Measurements from ENCODE around the gene SLC22A16. TPM values are rescaled to one million over a fixed set of nuclear protein-coding genes. Genes with fewer than 3 reads are reported as not detected.

The SLC22A16 gene
- total RNA-seq, 3 donors from 2014 or later (not counting 1 experiment from before 2014, with no cell fraction given) = not detected

DNA sequence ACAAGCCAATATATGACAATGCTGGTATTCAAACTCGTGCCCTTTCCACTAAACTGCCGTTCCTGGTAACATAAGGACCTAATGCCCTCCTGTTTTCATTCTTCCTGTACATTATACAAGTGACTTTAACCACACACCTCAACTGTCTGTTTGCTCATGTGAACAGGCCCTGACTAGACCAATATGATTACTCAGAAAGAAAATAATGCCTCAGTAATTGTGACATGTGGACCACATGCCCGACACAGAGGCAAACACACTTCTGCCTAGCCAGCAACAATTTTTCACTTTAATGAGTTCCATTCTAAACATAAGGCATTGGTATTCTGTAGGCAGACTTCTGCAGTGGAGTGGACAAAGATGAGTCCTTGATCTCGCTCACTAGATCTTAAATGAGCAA lies 30.0 kb downstream of the SLC22A16 start:
- intact Hi-C loops (cut with micrococcal nuclease) = no loop called here
- Histone ChIP-seq H3K36me3 (ENCODE audit: control insufficient read depth, insufficient read depth, low read length) (no peaks in the 10 kb centered on the region), H3K27ac (ENCODE audit: low read length) (no peak overlapping the region), H3K4me1 (ENCODE audit: control insufficient read depth, insufficient read depth, low read length) (no peaks in the 10 kb centered on the region), H3K4me3 (ENCODE audit: low read length) (no peak overlapping the region), H3K27me3 (ENCODE audit: control insufficient read depth, insufficient read depth, low read length) (no peaks in the 10 kb centered on the region), H3K9me3 (ENCODE audit: control insufficient read depth, insufficient read depth, low read length) (no peaks in the 10 kb centered on the region)
- no peaks in the 10 kb centered on the region for H3K4me1 Mint-ChIP-seq
- peaks cover 0 to under 1% of the 10 kb centered on the region in 2 donors for H3K27me3 Mint-ChIP-seq (ENCODE audit: low read depth in 2 of 2)
- ATAC-seq (no peak), DNase-seq (no peak)
- TF ChIP-seq, protein P1, sequence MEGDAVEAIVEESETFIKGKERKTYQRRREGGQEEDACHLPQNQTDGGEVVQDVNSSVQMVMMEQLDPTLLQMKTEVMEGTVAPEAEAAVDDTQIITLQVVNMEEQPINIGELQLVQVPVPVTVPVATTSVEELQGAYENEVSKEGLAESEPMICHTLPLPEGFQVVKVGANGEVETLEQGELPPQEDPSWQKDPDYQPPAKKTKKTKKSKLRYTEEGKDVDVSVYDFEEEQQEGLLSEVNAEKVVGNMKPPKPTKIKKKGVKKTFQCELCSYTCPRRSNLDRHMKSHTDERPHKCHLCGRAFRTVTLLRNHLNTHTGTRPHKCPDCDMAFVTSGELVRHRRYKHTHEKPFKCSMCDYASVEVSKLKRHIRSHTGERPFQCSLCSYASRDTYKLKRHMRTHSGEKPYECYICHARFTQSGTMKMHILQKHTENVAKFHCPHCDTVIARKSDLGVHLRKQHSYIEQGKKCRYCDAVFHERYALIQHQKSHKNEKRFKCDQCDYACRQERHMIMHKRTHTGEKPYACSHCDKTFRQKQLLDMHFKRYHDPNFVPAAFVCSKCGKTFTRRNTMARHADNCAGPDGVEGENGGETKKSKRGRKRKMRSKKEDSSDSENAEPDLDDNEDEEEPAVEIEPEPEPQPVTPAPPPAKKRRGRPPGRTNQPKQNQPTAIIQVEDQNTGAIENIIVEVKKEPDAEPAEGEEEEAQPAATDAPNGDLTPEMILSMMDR (IDR thresholded peaks at IDR 0.05) = no peak
- WGBS (ENCODE audit: insufficient coverage) = 70% methylated on average over 4 of the region's 4 CpGs
- no peaks in the 10 kb centered on the region for H3K9me3 Mint-ChIP-seq
- H3K27ac Mint-ChIP-seq = no peak overlapping the region
- no peaks in the 10 kb centered on the region for H3K36me3 Mint-ChIP-seq
- no peak overlapping the region for H3K4me3 Mint-ChIP-seq

DNA sequence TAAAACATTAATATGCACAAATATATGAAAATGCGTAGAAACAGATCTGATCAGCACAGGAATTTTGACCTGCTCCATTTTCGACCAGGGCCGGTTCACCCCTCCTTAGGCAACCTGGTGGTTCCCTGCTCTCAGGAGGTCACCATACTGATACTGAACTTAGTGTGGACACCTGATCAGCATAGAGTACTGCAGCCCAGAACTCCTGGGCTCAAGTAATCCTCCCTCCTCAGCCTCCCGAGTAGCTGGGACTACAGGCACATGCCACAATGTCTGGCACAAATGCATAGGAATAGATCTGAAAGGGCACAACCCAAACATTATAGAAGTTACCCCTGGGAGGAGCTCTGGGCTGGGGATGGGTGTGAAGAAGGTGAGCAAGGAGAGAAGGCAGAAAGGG lies 36.4 kb downstream of the SLC22A16 start:
- Histone ChIP-seq H3K4me1 (ENCODE audit: control insufficient read depth, insufficient read depth, low read length) (no peaks in the 10 kb centered on the region), H3K27me3 (ENCODE audit: control insufficient read depth, insufficient read depth, low read length) (no peaks in the 10 kb centered on the region), H3K27ac (ENCODE audit: low read length) (no peak overlapping the region), H3K36me3 (ENCODE audit: control insufficient read depth, insufficient read depth, low read length) (no peaks in the 10 kb centered on the region), H3K4me3 (ENCODE audit: low read length) (no peak overlapping the region), H3K9me3 (ENCODE audit: control insufficient read depth, insufficient read depth, low read length) (no peaks in the 10 kb centered on the region)
- no peaks in the 10 kb centered on the region for H3K36me3 Mint-ChIP-seq
- peaks cover 6 to 17% of the 10 kb centered on the region in 2 donors for H3K27me3 Mint-ChIP-seq (ENCODE audit: low read depth in 2 of 2)
- H3K27ac Mint-ChIP-seq = no peak overlapping the region
- intact Hi-C loops (cut with micrococcal nuclease) = no loop called here
- TF ChIP-seq, protein P1 (IDR thresholded peaks at IDR 0.05) = no peak
- WGBS (ENCODE audit: insufficient coverage) = 93% methylated on average over 4 of the region's 4 CpGs
- no peaks in the 10 kb centered on the region for H3K4me1 Mint-ChIP-seq
- DNase-seq (no peak), ATAC-seq (no peak)
- no peaks in the 10 kb centered on the region for H3K9me3 Mint-ChIP-seq
- H3K4me3 Mint-ChIP-seq = no peak overlapping the region

DNA sequence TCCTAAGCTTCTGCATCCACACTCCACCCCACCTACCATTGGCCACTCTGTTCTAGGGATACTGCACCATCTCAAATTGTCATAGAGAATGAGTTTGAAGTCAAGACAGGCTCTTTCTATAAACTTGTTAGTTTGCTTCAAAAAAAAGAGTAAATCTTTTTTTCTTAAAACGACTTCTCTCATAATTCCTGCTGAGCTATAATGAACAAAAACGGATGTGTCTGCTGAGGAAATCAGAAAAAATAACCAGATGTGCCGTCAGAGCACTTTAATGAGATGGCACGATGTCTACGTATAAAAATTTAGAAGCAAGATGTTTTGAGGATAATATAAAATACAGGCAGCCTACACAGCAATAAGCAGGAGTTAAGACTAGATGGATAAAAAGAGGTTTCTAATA lies 37.1 kb downstream of the SLC22A16 start:
- Histone ChIP-seq H3K9me3 (ENCODE audit: control insufficient read depth, insufficient read depth, low read length) (no peaks in the 10 kb centered on the region), H3K27me3 (ENCODE audit: control insufficient read depth, insufficient read depth, low read length) (no peaks in the 10 kb centered on the region), H3K4me1 (ENCODE audit: control insufficient read depth, insufficient read depth, low read length) (no peaks in the 10 kb centered on the region), H3K4me3 (ENCODE audit: low read length) (no peak overlapping the region), H3K36me3 (ENCODE audit: control insufficient read depth, insufficient read depth, low read length) (no peaks in the 10 kb centered on the region), H3K27ac (ENCODE audit: low read length) (no peak overlapping the region)
- H3K4me1 Mint-ChIP-seq = no peaks in the 10 kb centered on the region
- no peak overlapping the region for H3K4me3 Mint-ChIP-seq
- no peaks in the 10 kb centered on the region for H3K36me3 Mint-ChIP-seq
- intact Hi-C loops (cut with micrococcal nuclease) = no loop called here
- ATAC-seq = no peak
- peaks cover 6 to 17% of the 10 kb centered on the region in 2 donors for H3K27me3 Mint-ChIP-seq (ENCODE audit: low read depth in 2 of 2)
- no peaks in the 10 kb centered on the region for H3K9me3 Mint-ChIP-seq
- H3K27ac Mint-ChIP-seq = no peak overlapping the region
- WGBS (ENCODE audit: insufficient coverage) = 67% methylated on average over 5 of the region's 5 CpGs
- TF ChIP-seq, protein P1 (IDR thresholded peaks at IDR 0.05) = no peak
- DNase-seq = no peak

DNA sequence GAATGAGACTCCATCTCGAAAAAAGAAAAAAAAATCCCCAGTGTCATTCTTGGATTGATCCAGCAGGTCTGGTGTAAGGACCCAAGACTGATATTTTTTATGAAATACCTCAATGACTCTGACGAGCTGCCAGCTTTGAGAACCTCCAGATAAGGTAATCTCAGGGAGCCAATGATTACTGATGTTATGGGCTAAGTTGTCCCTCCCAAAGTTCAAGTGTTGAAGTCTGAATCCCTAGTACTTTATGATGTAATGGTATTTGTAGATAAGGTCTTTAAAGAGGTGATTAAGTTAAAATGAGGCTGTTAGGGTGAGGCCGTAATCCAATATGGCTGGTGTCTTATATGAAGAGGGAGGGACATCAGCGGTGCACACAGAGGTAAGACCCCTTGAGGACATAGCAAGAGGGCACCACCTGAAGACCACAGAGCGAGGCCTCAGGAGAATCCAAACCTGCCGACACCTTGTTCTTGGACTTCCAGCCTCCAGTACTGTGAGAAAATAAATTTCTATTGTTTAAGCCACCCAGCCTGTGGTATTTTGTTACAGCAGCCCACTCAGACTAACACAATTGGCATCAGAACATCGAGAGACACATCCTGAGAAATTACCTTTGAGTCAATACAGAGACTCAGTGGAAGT lies 41.3 kb downstream of the SLC22A16 start:
- no peak for DNase-seq
- peaks cover 3 to 6% of the 10 kb centered on the region in 2 donors for H3K27me3 Mint-ChIP-seq (ENCODE audit: low read depth in 2 of 2)
- H3K27ac Mint-ChIP-seq = no peak overlapping the region
- no peak overlapping the region for H3K4me3 Mint-ChIP-seq
- ATAC-seq = no peak
- 90% methylated on average over 7 of the region's 7 CpGs for WGBS (ENCODE audit: insufficient coverage)
- intact Hi-C loops (cut with micrococcal nuclease) = no loop called here
- TF ChIP-seq, protein P1 (IDR thresholded peaks at IDR 0.05) = no peak
- H3K27ac ChIP-seq (ENCODE audit: low read length) = no peak overlapping the region
- H3K36me3 ChIP-seq (ENCODE audit: control insufficient read depth, insufficient read depth, low read length) = no peaks in the 10 kb centered on the region
- no peaks in the 10 kb centered on the region for H3K4me1 ChIP-seq (ENCODE audit: control insufficient read depth, insufficient read depth, low read length)
- H3K4me1 Mint-ChIP-seq = no peaks in the 10 kb centered on the region
- no peak overlapping the region for H3K4me3 ChIP-seq (ENCODE audit: low read length)
- no peaks in the 10 kb centered on the region for H3K36me3 Mint-ChIP-seq
- no peaks in the 10 kb centered on the region for H3K27me3 ChIP-seq (ENCODE audit: control insufficient read depth, insufficient read depth, low read length)
- no peaks in the 10 kb centered on the region for H3K9me3 ChIP-seq (ENCODE audit: control insufficient read depth, insufficient read depth, low read length)
- no peaks in the 10 kb centered on the region for H3K9me3 Mint-ChIP-seq

All from natural killer cell (primary cell).